ENCODE measurements around the gene LMO7.

LMO7 gene

GRCh38 chr13:75635828-75636435 lies at the start of gene LMO7:
Gene LMO7, plus strand, starts transcription at chr13:75636330. Its CDS starts 328 bp downstream, at chr13:75636658.
- peak in 22 of 58 donors; percentile 2 to 79 (median 14) for DNase-seq

GRCh38 chr13:75587679-75588078 lies 48.5 kb upstream of the LMO7 start:
- no peak for DNase-seq

GRCh38 chr13:75596657-75597182 lies 39.4 kb upstream of the LMO7 start:
- no peak for DNase-seq

- DNase-seq: no peak
Measured at GRCh38 chr13:75600371-75600770, 35.8 kb upstream of the LMO7 start.

- no peak for DNase-seq
Measured at GRCh38 chr13:75603038-75603437, 33.1 kb upstream of the LMO7 start.

DNA sequence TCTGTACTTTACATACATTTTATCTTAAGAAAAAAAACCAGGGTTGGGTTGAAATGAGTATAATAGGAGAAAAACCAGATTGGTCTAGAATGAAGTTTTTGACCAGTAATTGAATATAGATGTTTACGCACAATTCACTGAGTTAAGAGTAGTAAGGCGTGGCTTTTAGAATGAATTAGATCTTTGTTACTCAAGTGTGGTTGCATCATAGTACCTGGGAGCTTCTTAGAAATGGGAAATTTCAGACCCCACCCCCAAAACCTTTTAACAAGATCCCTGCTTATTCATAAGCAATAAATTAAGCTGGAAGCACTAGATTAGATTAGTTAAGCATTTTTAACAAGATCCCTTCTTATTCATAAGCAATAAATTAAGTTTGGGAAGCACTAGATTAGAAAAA lies 28.7 kb upstream of the LMO7 start:
- DNase-seq: no peak

- DNase-seq: no peak
Measured at GRCh38 chr13:75610466-75610865, 25.7 kb upstream of the LMO7 start.

GRCh38 chr13:75612354-75612753 lies 23.8 kb upstream of the LMO7 start:
- no peak for DNase-seq

GRCh38 chr13:75617230-75617629 lies 18.9 kb upstream of the LMO7 start:
- DNase-seq: no peak

DNA sequence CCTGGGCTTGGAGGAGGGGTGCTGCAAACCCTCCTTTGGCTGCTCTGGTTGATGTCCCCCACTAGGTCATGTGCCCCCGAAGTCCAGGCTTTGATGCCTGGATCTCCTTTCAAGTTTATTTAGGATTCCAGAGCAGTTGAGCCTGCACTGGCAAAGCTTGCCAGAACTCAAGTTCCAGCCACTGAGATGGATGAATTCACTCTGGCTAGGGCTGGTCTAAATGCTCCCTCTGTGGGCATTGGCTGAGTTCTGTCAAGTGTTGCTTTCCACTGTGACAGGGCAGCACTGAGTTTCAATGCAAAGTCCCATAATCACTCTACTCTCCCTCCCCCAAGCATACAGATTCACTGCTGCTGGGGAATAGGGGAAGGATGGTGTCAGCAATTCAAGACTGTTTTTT lies 17.8 kb upstream of the LMO7 start:
- DNase-seq: no peak

- no peak for DNase-seq
Measured at GRCh38 chr13:75620020-75620419, 16.1 kb upstream of the LMO7 start.

- no peak for DNase-seq
Measured at GRCh38 chr13:75621147-75621546, 15.0 kb upstream of the LMO7 start.

DNA sequence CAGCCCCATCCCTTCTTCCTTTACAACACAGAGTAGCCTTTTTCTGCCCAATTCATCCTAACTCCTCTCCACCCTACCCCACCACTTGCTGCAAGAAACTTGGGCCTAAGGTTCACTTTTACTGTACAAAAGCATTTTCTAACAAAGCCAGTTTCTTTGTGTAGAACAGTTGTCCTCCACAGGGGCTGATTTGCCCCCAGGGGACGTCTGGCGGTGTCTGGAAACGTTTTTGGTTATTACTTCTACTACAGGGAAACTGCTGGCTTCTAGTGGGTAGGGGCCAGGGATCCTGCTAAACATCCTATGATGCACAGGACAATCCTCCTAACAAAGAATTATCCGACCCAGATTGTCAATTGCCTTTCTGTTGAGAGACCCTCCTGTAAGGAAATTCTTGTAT lies 7.3 kb upstream of the LMO7 start:
- no peak for DNase-seq

- no peak for DNase-seq
Measured at GRCh38 chr13:75633285-75633684, 2.8 kb upstream of the LMO7 start.

DNA sequence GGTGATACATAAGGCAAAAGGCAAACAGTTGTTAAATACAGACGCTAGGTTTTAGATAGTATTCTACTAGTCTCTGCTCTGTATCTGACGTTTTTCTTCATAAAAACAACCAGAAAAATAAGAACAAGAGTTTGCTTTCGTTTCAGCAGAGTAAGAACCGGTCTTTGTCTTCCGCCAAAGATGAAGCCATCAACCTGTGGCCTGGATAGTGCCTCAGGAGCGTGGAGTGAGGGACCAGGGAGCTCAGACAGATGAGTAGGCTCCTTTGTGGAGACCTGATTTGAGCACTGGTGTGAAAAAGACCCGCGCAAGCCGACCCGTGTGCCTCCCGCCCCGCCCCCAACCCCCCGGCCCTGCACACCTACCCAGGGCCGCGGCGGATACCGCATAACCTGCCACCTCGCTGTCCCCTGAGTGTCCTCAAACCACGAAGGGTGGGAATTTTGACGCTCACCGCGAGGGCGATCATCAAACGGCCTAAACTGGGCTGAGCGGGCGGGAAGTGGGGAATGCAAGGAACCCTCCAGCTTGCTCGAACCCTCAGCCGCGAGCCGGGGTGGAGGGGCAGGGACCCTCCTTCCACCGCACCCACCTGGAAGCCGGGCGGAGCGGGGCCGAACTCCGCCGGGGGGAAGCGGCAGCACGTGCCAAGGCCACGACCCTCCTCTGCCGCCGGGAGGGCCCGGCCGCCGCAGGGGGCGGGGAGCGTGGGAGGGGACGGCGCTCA lies 866 bp upstream of the LMO7 start:
- peak in 4 of 58 donors; percentile 1 to 65 (median 29) for DNase-seq

DNA sequence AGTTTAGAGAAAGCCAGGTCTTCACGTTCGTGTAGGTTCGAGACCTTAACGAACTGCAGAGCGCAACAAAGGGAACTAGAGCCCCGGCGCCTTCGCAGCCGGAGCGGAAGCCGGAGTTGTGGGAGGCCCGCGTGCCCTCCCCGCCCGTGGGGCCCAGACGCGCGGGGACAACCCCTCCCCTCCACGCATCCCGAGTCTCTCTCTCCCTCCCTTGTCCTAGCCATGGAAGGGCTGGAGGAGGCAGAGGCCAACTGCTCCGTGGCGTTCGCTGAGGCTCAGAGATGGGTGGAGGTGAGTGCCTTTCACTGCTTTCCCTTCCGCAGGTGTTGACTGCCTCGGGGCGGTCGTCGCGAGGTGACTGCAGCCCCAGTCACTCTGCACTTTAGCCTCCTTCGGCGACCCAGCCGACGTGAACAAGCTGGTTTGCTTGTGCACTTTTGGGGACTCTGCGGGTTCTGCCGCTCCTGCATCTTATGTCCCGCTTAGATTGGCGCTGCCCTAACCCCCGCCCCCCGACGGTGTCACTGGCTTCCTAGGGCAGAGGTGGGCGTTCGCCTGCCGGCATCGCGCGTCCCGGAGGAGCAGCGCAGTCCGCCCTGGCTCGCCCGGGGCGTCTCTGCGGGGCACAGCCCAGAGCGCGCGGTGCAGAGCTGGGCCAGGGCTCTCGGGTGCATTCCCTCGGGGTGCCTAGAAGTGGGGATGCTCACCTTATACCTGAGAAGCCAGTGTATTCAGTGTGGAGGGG lies 478 bp downstream of the LMO7 start:
- peak in 3 of 58 donors; percentile 21 to 36 (median 35) for DNase-seq

- no peak for DNase-seq
Measured at GRCh38 chr13:75637181-75637750, 1.1 kb downstream of the LMO7 start.

- no peak for DNase-seq
Measured at GRCh38 chr13:75639454-75639853, 3.3 kb downstream of the LMO7 start.

DNA sequence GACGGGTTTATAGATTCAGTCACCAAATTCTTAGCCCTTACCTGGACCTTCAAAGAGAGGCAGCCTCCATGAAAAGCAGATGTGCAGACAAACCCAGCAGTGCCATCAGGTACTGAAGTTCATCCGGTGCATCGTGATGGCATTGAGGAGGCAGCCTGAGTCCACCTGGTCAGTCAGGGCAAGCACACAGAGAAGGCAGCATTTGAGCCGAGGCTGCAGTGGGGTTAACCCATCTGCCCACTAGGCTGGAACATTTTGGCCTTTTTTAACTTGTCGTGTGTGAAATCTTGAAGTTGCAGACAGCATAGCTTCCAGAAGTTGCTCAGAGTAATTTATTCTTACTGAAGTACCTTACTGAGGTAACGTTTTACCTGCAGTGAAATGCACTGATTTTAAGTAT lies 4.9 kb downstream of the LMO7 start:
- no peak for DNase-seq

DNA sequence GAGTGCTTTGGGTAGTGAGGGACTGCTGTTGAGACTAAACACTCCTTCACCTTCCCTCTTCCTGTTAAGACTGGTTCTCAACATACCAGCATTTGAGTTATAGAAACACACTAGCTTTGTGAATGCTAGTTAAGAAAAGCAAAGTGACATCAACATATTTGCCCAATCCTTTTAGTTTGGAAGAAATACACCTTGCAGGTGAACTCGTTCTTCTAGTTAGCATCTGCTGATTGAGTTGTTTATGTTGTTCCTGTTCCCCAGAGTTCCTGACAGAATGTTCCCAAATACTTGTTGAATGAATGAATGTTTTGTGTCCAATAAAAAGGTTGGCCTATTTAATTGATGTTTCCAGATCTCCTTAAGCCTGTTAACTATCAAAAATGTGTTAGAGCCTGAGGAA lies 7.1 kb downstream of the LMO7 start:
- no peak for DNase-seq

GRCh38 chr13:75643693-75644092 lies 7.6 kb downstream of the LMO7 start:
- no peak for DNase-seq

DNA sequence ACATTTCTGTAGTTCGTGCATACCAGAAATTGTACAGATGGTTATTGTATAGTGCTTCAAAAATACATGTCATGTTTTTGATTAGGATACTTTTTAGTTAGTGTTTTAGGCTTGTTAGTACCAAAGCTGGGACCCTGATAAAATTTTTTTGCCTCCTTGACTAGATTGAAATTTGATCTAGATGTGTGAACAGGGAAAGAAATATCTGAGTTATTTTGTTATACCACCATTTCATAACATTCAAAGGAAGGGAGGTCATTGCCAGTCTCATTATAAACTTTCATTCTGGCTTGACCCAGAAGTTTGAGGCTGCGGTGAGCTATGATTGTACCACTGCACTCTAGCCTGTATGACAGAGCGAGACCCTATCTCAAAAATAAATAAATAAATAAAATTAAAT lies 9.0 kb downstream of the LMO7 start:
- no peak for DNase-seq
